ENCODE measurements around the gene MAPKAPK3.

The MAPKAPK3 gene

GRCh38 chr3:50627407-50628051, 10.6 kb downstream of the MAPKAPK3 start:
- DNase-seq (ENCODE audit: low read depth) = no peak

- no peak for DNase-seq (ENCODE audit: low read depth)
These were observed 11.7 kb downstream of the MAPKAPK3 start for GRCh38 chr3:50628601-50629000.

GRCh38 chr3:50630394-50630793, 13.4 kb downstream of the MAPKAPK3 start:
- DNase-seq (ENCODE audit: low read depth) = no peak

GRCh38 chr3:50630877-50631276, 13.9 kb downstream of the MAPKAPK3 start:
- DNase-seq (ENCODE audit: low read depth) = no peak

GRCh38 chr3:50632450-50632849, 15.5 kb downstream of the MAPKAPK3 start:
- DNase-seq (ENCODE audit: low read depth) = no peak

GRCh38 chr3:50633230-50633790, 16.4 kb downstream of the MAPKAPK3 start:
- DNase-seq (ENCODE audit: low read depth) = no peak

GRCh38 chr3:50635066-50635465, 18.1 kb downstream of the MAPKAPK3 start:
- no peak for DNase-seq (ENCODE audit: low read depth)

GRCh38 chr3:50637011-50637410, 20.1 kb downstream of the MAPKAPK3 start:
- DNase-seq (ENCODE audit: low read depth) = no peak

GRCh38 chr3:50637945-50638344, 21.0 kb downstream of the MAPKAPK3 start:
- no peak for DNase-seq (ENCODE audit: low read depth)

GRCh38 chr3:50639055-50639494, 22.1 kb downstream of the MAPKAPK3 start:
- DNase-seq (ENCODE audit: low read depth) = no peak

- DNase-seq (ENCODE audit: low read depth) = no peak
These were observed 25.4 kb downstream of the MAPKAPK3 start for GRCh38 chr3:50642382-50642781.

- DNase-seq (ENCODE audit: low read depth) = no peak
These were observed 27.6 kb downstream of the MAPKAPK3 start for GRCh38 chr3:50644561-50644960.

GRCh38 chr3:50645378-50645777, 28.4 kb downstream of the MAPKAPK3 start:
- DNase-seq (ENCODE audit: low read depth) = no peak

- no peak for DNase-seq (ENCODE audit: low read depth)
These were observed 31.4 kb downstream of the MAPKAPK3 start for GRCh38 chr3:50648313-50648712.

- DNase-seq (ENCODE audit: low read depth) = no peak
These were observed 32.0 kb downstream of the MAPKAPK3 start for GRCh38 chr3:50648944-50649343.

GRCh38 chr3:50649451-50649931, 32.5 kb downstream of the MAPKAPK3 start:
- DNase-seq (ENCODE audit: low read depth) = no peak

- DNase-seq (ENCODE audit: low read depth) = no peak
These were observed 33.1 kb downstream of the MAPKAPK3 start for GRCh38 chr3:50650018-50650417.

GRCh38 chr3:50651445-50651844, 34.5 kb downstream of the MAPKAPK3 start:
- DNase-seq (ENCODE audit: low read depth) = no peak

GRCh38 chr3:50651920-50652529, 35.1 kb downstream of the MAPKAPK3 start:
- DNase-seq (ENCODE audit: low read depth) = no peak

GRCh38 chr3:50652709-50653108, 35.8 kb downstream of the MAPKAPK3 start:
- DNase-seq (ENCODE audit: low read depth) = no peak

- no peak for DNase-seq (ENCODE audit: low read depth)
These were observed 37.1 kb downstream of the MAPKAPK3 start for GRCh38 chr3:50653937-50654595.

- DNase-seq (ENCODE audit: low read depth) = no peak
These were observed 38.3 kb downstream of the MAPKAPK3 start for GRCh38 chr3:50655009-50655830.
